T-helper 2 cell (primary cell): ENCODE results near the gene STXBP1.
A peak's percentile ranks its signal among the peaks of the same experiment; 100 is the strongest.
"Not testable (repeated sequence)": the region's sequence is repeated elsewhere in the genome, so short reads cannot be mapped to it uniquely, and the experiment has no call there.

Experiments
- DNase-seq, 5 experiments: peaks; one replicate each; pipeline versions ENCODE4 v3.0.0 to v3.0.0-alpha.2; 2012 to 2022

Gene STXBP1

GRCh38 chr9:127578627-127578951, 33.5 kb upstream of the STXBP1 start:
- no peak for DNase-seq

- peak; percentile 19 to 80 (median 45) for DNase-seq
Observed at GRCh38 chr9:127578952-127579853, 32.9 kb upstream of the STXBP1 start.

- no peak for DNase-seq
Observed at GRCh38 chr9:127580366-127580765, 31.7 kb upstream of the STXBP1 start.

GRCh38 chr9:127580879-127581475, 31.1 kb upstream of the STXBP1 start:
- no peak for DNase-seq

- not testable (repeated sequence) for DNase-seq
Observed at GRCh38 chr9:127584474-127584805, 27.6 kb upstream of the STXBP1 start.

GRCh38 chr9:127585161-127585819, 26.8 kb upstream of the STXBP1 start:
- DNase-seq = no peak

- DNase-seq = no peak
Observed at GRCh38 chr9:127586096-127586495, 26.0 kb upstream of the STXBP1 start.

GRCh38 chr9:127586537-127586936, 25.5 kb upstream of the STXBP1 start:
- peak in 4 of 5 experiments; percentile 26 to 55 (median 34) for DNase-seq

GRCh38 chr9:127587966-127588365, 24.1 kb upstream of the STXBP1 start:
- no peak for DNase-seq

- no peak for DNase-seq
Observed at GRCh38 chr9:127588740-127589506, 23.2 kb upstream of the STXBP1 start.

- no peak for DNase-seq
Observed at GRCh38 chr9:127589955-127590370, 22.1 kb upstream of the STXBP1 start.

- no peak for DNase-seq
Observed at GRCh38 chr9:127595611-127596010, 16.5 kb upstream of the STXBP1 start.

GRCh38 chr9:127598839-127599549, 13.1 kb upstream of the STXBP1 start:
- DNase-seq = no peak

- DNase-seq = no peak
Observed at GRCh38 chr9:127599550-127599891, 12.6 kb upstream of the STXBP1 start.

- DNase-seq = no peak
Observed at GRCh38 chr9:127603226-127603625, 8.9 kb upstream of the STXBP1 start.

GRCh38 chr9:127606043-127606442, 6.0 kb upstream of the STXBP1 start:
- no peak for DNase-seq

- DNase-seq = peak; percentile 49 to 85 (median 72)
Observed at GRCh38 chr9:127608104-127608966, 3.7 kb upstream of the STXBP1 start.

- DNase-seq = no peak
Observed at GRCh38 chr9:127611603-127611898, 526 bp upstream of the STXBP1 start.

GRCh38 chr9:127612939-127613582, 984 bp downstream of the STXBP1 start:
- peak; percentile 10 to 41 (median 24) for DNase-seq

GRCh38 chr9:127613583-127613954, 1.5 kb downstream of the STXBP1 start:
- DNase-seq = no peak

- no peak for DNase-seq
Observed at GRCh38 chr9:127614961-127615360, 2.9 kb downstream of the STXBP1 start.
